SU-DHL-6 (cell line): ENCODE results near the gene CIAO3.

Experiments
- CTCF ChIP-seq: fragments of 200-600 bp; sonication (generic); IDR thresholded peaks from one replicate; pipeline ENCODE4 v1.5.1; 2017; ENCODE audit warnings: antibody characterized with exemption, mild to moderate bottlenecking, low read length, moderate library complexity; ENCODE audit not compliant: insufficient read depth, poor library complexity, severe bottlenecking
- EZH2phosphoT487 ChIP-seq: fragments of 200-600 bp; sonication (generic), shearing (Covaris generic); conservative IDR thresholded peaks from 2 replicates; pipeline ENCODE4 v1.6.1; 2018; ENCODE audit warnings: mild to moderate bottlenecking, antibody characterized with exemption, low read length, moderate library complexity, mixed read lengths

GRCh38 chr16:702341-702740, 38.5 kb downstream of the CIAO3 start:
- TF ChIP-seq CTCF = no peak
- TF ChIP-seq EZH2phosphoT487 = no peak
